Ectodermal cell (in vitro differentiated cells): Measurements from ENCODE around the gene SLC25A25.
A peak's percentile ranks its signal among the peaks of the same experiment; 100 is the strongest.

Source experiments
- H3K27ac ChIP-seq: 2 replicates; pipeline ENCODE4 v1.7.0; 2013; ENCODE audit warnings: mild to moderate bottlenecking, low read depth, low read length; ENCODE audit not compliant: insufficient read depth, poor library complexity, severe bottlenecking
- H3K27me3 ChIP-seq: 2 replicates; pipeline ENCODE4 v1.7.0; 2013; ENCODE audit warnings: mild to moderate bottlenecking, low read length; ENCODE audit not compliant: insufficient read depth, control insufficient read depth, poor library complexity, severe bottlenecking
- H3K36me3 ChIP-seq: one replicate; pipeline ENCODE4 v1.7.0; 2013; ENCODE audit warnings: low read length; ENCODE audit not compliant: control insufficient read depth, insufficient read depth
- H3K4me1 ChIP-seq: one replicate; pipeline ENCODE4 v1.7.0; 2013; ENCODE audit warnings: low read length; ENCODE audit not compliant: control insufficient read depth, insufficient read depth
- H3K4me3 ChIP-seq: 2 replicates; pipeline ENCODE4 v1.7.0; 2013; ENCODE audit warnings: low read depth, low read length, control low read depth; ENCODE audit not compliant: insufficient read depth
- H3K9me3 ChIP-seq: 2 replicates; pipeline ENCODE4 v1.7.0; 2013; ENCODE audit warnings: mild to moderate bottlenecking, low read length, moderate library complexity; ENCODE audit not compliant: control insufficient read depth
- WGBS, 2 experiments: methylation state at CpG; one replicate each; pipeline ENCODE4 v1.1.7; 2013; ENCODE audit warnings: missing lambda C conversion rate in 2 of 2; 5-methylcytosine and 5-hydroxymethylcytosine counted together

The SLC25A25 gene

DNA sequence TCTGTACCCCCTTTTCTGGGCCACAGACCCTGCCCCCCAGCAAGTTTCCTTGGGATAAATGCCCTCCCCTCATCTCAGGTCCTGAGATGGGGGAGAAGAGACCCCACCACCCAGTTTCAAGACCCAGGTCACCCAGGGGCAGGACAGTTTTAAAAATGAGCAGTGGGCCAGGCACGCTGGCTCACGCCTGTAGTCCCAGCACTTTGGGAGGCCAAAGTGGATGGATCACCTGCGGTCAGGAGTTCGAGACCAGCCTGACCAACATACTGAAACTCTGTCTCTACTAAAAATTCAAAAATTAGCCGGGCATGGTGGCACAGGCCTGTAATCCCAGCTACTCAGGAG, 53.4 kb downstream of the SLC25A25 start:
- Histone ChIP-seq H3K27me3 (no peaks in the 10 kb centered on the region), H3K27ac (no peak overlapping the region), H3K4me3 (no peak overlapping the region), H3K4me1 (peaks cover 8% of the 10 kb centered on the region), H3K9me3 (no peaks in the 10 kb centered on the region), H3K36me3 (peaks cover 11% of the 10 kb centered on the region)
- 92 to 94% methylated on average over 5 of the region's 5 CpGs for WGBS, 2 experiments

DNA sequence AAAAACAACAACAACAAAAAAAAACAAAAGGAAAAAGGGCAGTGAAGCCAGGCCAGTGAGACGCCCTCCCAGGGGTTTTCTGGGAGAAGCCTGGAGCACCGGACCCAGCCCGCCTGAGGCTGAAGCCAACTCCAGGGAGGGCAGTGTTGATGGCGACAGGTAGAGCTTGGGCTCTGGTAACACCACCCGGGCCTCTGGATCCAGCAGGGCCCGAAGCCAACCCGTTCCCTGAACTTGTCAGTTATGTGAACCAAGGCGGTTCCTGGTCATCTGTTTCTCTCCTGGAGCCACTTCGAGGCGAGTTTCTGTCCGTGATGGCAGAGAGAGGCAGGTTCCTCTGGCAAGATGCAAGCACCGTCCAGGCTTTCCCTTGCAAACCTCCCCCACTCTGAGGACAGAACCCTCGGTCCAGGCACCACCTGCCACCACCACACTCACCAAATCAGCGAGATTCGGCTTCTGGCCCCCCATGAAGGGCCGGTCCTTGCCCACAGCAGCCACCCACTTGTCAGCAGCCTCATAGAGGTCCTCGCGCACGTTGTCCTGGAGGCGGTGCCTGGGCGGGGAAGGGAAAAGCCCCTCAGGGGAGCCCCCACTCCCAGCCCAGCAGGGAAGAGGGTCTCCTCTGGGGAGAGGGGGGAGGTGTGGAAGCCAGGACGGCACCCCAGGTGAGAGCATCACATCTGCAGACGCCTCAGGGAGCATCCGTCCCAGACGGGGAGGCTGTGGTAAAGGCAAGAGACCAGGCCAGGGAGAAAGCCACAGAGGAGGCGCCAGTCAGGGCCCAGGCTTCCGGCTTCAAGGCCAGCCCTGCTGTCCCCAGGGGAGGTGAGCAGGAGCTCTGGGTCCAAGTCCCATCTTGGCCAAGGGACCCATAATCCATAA, 54.1 kb downstream of the SLC25A25 start:
- Histone ChIP-seq H3K9me3 (no peaks in the 10 kb centered on the region), H3K4me1 (peaks cover 8% of the 10 kb centered on the region), H3K4me3 (no peak overlapping the region), H3K27ac (no peak overlapping the region), H3K36me3 (peaks cover 11% of the 10 kb centered on the region), H3K27me3 (no peaks in the 10 kb centered on the region)
- 94% methylated on average over 27 of the region's 27 CpGs for WGBS, 2 experiments

DNA sequence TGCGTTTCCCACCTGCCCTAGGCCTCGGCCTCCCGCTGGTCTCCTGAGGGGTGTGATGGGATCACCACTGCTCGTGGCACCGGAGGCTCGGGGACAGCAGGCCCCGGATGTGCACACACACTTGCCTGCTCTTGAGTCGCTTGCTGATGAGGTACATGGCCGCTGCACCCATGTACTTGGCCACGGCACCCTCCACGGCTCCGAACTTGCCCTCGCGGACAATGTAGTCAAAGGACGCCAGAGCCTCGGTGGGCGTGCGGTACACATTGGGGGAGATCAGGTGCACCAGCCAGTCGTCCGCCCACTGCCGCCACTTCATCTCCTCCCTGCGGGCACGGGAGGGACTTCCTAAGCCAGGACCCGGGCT, 54.8 kb downstream of the SLC25A25 start:
- Histone ChIP-seq H3K4me1 (peaks cover 6% of the 10 kb centered on the region), H3K27me3 (no peaks in the 10 kb centered on the region), H3K27ac (no peak overlapping the region), H3K36me3 (peaks cover 11% of the 10 kb centered on the region), H3K4me3 (no peak overlapping the region), H3K9me3 (no peaks in the 10 kb centered on the region)
- 96 to 97% methylated on average over 24 of the region's 24 CpGs for WGBS, 2 experiments

DNA sequence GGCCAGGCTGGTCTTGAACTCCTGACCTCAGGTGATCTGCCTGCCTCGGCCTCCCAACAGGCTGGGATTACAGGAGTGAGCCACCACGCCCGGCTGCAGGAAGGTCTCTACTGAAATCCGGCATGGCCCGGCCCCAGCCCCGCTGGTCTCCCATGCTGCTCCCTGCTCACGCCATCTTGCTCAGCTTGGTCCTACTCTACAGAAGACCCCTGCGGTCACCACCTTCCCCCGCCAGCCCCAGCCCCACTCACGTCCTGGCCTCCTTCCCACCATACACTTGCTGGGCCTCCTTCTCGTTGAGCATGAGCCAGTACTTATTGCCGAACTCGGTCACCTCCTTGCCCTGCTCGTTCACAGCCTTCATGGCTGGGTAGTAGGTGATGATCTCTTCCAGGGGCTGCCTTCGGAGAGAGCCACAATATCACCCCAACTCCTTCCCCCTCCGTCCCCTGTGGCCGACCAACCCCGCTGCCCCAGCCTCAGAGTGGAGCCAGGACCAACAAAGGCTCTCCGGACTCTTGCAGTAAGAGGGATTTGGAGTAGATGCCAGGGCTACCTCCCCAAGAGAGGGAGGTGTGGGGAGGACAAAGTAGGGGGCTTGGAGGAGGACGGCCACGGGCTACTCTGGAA, 55.5 kb downstream of the SLC25A25 start:
- H3K27me3 ChIP-seq: peaks cover 2% of the 10 kb centered on the region
- H3K36me3 ChIP-seq: peaks cover 11% of the 10 kb centered on the region
- 95 to 96% methylated on average over 21 of the region's 21 CpGs for WGBS, 2 experiments
- H3K27ac ChIP-seq: no peak overlapping the region
- H3K9me3 ChIP-seq: no peaks in the 10 kb centered on the region
- no peak overlapping the region for H3K4me3 ChIP-seq
- no peaks in the 10 kb centered on the region for H3K4me1 ChIP-seq

DNA sequence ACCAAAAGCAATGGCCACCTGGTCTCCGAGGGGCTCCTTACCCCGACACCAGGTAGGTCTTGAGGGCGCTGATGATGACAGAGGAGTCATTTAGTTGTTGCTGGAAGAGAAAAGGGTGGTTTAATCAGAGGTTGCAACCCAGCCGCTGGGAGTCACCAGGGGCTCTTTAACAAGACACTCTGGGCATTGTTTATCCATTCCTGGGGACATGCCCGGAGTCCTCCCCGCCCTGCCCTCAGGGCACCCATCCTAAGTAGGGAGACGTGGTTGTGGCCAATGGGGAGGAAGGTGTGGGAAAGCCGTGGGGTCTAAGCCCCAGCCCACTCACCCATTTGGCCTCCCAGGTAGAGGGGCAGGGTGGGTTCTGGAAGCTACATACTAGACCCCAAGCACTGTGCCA, 56.4 kb downstream of the SLC25A25 start:
- no peak overlapping the region for H3K4me3 ChIP-seq
- H3K36me3 ChIP-seq: peaks cover 11% of the 10 kb centered on the region
- H3K27me3 ChIP-seq: peaks cover 11% of the 10 kb centered on the region
- H3K4me1 ChIP-seq: no peaks in the 10 kb centered on the region
- H3K27ac ChIP-seq: no peak overlapping the region
- WGBS, 2 experiments: 94 to 95% methylated on average over 8 of the region's 8 CpGs
- H3K9me3 ChIP-seq: no peaks in the 10 kb centered on the region

DNA sequence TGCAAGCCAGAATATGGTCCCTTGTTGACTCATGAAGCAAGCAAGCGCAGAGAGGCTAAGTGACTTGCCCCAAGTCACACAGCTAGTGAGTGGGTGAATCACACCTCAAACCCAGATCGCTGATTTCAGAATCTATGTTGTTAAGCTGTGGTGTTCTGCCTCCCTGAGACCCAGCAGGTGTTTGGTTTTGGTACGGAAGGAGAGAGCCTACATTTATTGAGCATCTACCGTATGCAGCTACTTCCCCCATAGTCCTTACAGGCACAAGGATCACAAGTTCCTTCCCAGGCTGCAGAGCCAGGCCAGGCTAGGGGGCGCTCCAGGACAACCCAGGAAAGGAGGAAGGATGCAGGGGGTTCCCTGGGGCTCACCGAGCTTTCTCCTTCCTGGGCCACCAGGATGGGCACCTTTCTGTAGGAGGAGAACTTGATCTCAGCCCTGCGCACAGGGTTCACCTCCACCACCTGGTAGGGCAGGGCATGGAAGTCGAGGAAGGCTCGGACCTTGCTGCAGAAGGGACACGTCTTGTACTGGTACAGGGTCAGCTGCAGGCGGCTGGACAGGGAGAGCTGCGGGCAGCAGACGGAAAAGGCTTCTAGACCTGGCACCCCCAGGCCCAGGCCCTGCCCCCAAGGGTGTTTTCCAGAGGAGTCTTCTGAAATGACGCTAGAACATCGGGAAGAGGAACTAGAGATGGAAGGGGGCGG, 57.0 kb downstream of the SLC25A25 start:
- H3K4me3 ChIP-seq: no peak overlapping the region
- peaks cover 11% of the 10 kb centered on the region for H3K36me3 ChIP-seq
- no peak overlapping the region for H3K27ac ChIP-seq
- no peaks in the 10 kb centered on the region for H3K9me3 ChIP-seq
- no peaks in the 10 kb centered on the region for H3K4me1 ChIP-seq
- 78 to 83% methylated on average over 16 of the region's 16 CpGs for WGBS, 2 experiments
- H3K27me3 ChIP-seq: peaks cover 11% of the 10 kb centered on the region

DNA sequence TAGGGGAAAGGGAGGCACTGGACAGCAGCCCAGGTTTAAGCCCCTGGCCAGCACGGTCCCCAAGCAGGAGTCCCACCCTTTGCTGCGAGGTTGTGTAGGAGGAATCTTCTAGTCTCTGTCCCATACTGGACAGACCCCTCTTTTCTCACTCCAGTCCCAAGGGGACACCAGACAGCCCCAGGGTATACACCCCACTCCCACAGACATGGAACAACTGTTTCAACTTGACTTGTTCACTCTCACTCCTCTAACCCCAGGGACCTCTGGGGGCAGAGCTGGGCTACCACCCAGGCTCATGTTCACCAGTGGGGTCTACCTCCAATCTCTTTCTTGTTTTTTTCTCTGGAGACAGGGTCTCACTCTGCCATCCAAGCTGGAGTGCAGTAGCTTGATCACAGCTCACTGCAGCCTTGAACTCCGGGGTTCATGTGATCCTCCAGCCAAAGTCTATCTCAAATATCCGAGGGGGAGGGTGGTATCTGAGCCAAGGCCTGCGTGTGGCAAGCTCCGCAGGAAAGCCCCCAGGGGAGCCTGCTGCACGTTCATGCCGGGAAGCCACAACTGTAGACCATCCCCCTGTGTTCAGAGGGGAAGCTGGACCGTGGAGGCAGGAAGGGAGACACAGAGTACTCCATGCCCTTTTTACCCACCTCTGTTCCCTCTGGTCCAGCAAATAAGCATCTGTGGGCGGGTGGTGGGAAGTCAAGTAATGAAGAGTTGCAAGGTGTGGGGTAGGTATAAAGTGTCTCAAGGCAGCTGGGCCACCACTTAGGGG, 57.7 kb downstream of the SLC25A25 start:
- Histone ChIP-seq H3K27ac (no peak overlapping the region), H3K4me1 (no peaks in the 10 kb centered on the region), H3K9me3 (no peaks in the 10 kb centered on the region), H3K4me3 (no peak overlapping the region), H3K27me3 (peaks cover 11% of the 10 kb centered on the region), H3K36me3 (peaks cover 8% of the 10 kb centered on the region)
- 88 to 89% methylated on average over 10 of the region's 10 CpGs for WGBS, 2 experiments

DNA sequence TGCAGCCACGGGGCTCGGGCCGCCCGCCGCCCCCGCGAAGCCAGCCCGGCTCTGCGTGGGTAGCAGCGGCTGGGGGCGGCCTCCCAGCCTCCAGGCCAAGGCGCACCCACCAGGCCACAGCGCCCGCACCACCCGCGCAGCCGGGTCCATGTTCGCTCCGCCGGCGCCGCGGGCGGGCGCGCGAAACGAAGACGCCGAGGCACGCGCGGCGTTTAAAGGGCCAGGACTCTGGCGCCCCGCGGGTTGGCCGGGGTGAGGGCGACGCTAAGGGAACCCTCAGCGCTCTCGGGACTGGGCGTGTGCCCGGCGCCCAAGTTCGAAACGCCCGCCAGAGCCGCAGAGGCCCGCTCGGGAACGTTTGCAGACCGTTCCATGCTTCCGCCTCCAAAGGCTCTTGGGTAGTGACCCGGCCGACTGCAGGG, 59.5 kb downstream of the SLC25A25 start, which contains the start of gene PTGES2:
Gene PTGES2, minus strand, starts transcription at position 162 of the 422 bp plus-strand sequence. Its CDS starts 12 bp downstream, at position 150.
- H3K4me1 ChIP-seq: no peaks in the 10 kb centered on the region
- peaks cover 11% of the 10 kb centered on the region for H3K27me3 ChIP-seq
- WGBS, 2 experiments: 0% methylated on average over 56 of the region's 56 CpGs
- H3K4me3 ChIP-seq: peak within 1 kb of the TSS; percentile 95
- no peaks in the 10 kb centered on the region for H3K9me3 ChIP-seq
- H3K27ac ChIP-seq: peak within 1 kb of the TSS; percentile 38
- H3K36me3 ChIP-seq: peaks cover 3% of the 10 kb centered on the region

DNA sequence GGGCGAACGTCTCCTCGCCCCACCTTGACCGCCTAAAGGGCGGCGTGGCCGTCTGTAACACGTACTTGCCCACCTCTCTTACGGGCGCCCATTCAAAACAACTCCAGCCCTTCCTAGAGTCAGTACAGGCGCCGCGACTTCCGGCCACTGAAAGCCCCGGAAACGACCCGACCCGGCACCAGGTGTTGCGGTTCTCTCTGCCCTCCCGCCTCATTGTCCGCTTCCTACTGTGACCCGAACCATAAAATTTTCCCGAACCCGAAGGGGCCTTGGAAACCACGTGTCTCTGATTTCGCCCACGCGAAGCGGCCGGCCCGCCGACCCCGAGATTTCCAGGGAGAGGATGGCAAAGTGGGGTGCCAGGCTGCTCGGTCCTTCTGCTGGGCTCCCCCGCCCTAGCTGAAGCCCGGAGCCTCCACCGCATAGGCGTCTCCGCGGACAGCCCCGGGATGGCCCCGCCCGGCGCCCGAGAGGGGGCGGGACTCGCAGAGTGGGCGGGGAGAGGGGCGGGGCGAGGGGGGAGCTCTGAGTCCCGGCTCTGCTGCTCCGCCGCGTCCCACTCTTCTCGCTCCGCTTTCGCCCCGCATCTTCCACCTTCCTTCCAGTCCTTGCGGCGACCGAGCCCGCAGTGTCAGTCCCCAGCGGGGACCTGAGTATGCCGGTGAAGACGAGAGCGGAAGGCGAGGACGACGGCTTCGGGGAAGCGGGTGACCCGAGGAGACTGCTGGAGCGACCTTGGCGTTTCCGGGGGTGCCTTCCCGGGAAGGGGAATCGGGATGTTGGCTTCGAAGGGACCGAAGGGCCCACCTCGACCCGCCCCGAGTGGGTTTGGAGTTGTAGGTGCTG, 60.2 kb downstream of the SLC25A25 start:
- WGBS, 2 experiments: 1% methylated on average over 82 of the region's 82 CpGs
- Histone ChIP-seq H3K4me3 (peak overlapping the region; percentile 95), H3K4me1 (no peaks in the 10 kb centered on the region), H3K27me3 (peaks cover 11% of the 10 kb centered on the region), H3K36me3 (no peaks in the 10 kb centered on the region), H3K9me3 (no peaks in the 10 kb centered on the region), H3K27ac (peak overlapping the region; percentile 38)
